GM21529 (cell line): ENCODE results near the gene FKBP14.

Source experiments
- ATAC-seq: cut with Tn5 transposase; IDR thresholded peaks from one replicate; pipeline ENCODE4 v1.9.1; 2021; ENCODE audit not compliant: unreplicated experiment

Gene FKBP14

DNA sequence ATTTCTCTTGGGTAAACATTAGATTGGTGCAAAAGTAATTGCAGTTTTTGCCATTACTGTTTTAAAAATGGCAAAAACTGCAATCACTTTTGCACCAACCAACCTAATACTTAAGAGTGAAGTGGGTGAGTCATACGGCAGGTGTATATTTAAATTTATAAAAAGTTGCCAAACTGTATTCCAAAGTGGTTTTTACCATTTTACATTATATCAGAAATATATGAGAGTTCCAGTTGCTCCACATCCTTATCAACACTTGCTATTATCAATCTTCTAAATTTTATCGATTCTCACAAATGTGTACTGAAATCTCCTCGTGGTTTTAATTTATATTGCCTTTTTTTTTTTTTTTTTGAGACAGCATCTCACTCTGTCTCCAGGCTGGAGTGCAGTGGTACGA lies 33.4 kb downstream of the FKBP14 start:
- ATAC-seq, result no peak

DNA sequence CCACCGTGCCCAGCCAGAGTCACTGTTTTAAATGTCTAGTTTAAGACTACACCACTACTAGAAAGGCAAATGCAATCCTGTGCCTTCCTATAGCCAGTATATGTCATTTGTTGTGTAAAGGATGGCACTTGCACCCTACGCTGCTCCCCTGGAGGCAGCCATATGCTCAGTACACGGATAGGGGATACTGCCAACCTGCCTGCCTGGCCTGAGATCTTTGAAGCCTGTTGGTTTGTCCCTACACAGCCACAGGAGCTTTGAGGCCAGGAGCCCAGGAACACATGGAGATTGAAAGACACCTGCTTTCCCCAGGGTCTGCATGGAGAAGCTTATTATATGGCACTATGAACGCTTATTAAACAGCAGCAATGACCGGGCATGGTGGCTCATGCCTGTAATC lies 34.6 kb downstream of the FKBP14 start:
- ATAC-seq, result no peak

DNA sequence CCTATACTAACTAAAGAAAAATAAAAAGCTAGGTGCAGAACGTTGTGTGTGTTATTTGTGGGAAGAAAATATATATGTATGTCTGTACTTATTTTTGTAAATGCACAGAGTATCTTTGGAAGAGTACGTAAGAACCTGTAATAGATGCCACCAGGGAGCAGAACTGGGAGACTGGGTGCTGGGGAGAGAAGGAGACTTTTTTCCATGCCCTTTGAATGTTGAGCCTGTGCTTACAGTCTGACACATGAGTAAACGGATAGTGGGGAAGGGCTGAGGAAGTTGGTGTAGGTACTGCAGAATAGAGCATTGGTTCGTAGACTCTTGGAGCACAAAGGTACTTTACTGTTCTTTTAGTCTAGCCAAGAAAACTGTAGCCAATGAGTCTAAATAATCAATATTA lies 35.6 kb downstream of the FKBP14 start:
- ATAC-seq, result no peak

DNA sequence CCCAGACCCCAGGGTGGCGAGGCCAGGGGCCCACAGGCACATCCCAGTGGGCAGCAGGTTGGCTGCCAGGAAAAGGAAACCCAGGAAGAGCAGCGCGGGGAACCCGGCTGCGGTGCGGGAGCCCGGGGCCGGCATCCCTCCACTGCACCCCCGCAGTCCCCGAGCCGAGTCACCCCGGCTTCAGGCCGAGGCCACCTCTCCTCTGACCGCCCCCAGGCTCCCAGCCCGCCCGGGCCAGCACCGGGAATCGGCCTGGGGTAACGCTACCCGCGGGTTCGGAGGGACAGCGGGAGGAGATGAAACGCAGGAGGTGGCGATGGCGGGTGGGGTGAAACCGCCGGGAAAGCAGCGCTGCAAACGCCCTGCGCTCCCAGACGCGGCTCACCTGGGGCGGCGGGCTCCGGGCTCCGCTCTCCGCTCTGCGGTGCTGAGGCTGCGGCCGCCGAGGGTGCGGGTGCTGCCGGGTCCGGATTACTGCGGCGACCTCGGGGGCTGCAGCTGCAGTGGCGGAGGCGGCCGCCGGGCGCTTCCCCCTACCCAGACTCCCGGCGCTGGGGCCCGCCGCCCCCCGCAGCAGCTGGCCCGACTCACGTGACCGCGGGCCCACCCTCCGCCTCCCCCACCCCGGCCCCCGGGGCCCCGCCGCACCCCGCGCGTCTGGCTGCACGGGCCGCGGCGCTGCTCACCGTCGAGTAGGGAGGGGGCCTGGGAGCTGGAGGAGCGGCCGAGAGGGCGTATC lies 37.1 kb downstream of the FKBP14 start, which contains the start of gene SCRN1:
Gene SCRN1, minus strand, starts transcription at position 545 of the 739 bp plus-strand sequence. CDS start 20,734 bp downstream, outside the sequence.
- peak; percentile 34 for ATAC-seq

DNA sequence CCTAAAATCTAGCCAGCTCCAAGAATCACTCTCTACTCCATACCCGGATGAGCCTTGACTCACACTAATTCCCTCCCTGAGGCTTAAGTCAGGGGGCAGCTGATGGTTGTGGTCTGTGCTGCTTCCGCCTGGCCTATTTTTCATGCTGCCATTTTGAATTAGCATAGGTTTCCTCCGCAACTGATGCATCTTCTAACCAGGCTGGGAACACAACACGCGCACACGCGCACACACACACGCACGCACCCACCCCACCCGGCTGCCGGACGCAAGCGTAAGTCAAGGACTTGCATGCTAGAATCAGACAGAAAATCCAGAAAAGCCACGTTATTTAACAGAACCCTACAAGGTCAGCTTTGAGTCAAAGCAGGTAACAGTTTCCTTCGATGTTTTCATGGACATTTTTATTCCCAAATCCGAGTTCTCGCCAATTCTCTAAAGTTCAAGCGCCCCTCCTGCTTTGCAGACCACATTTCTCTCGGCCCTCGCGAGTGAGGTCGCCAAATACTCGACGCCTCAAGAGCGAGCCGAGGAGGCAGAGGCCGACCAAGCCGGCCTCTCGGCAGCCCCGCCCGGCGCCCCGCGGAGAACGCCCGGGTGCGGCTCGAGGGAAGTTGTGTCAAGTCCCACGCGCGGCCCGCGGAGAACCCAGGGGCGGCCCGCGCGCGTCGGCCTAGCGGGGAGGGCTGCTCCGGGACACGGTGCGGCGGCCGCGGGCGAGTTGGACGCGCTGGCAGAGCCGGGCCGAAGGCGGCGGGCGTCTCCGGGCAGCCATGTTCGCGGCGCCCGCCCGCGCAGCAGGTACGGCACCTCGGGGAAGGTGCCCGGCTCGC lies 37.9 kb downstream of the FKBP14 start:
- ATAC-seq, result peak; percentile 36

DNA sequence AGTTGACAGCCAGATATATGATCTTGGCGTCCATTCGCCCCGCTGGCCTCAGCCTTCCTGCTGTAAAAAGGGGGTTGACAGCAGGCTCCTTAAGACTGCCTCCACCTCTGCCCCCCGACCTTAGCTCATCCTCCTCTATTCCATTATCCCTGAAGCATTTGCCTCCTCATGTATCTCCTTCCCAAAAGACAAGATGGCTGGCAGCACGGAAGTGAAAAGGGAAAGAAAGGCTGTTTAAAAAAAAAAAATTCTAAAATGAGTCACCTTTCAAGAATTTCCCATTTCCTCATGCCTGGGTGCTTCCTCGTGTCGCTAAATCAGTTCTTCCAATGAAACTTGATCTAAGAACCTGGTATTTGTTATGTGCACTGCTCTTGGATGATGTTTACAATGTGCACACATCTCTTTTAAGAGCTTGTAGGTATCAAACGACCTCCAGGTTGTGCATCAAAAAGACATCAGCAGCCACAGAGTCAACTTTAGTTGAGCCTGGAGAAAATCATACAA lies 38.6 kb downstream of the FKBP14 start:
- no peak for ATAC-seq

DNA sequence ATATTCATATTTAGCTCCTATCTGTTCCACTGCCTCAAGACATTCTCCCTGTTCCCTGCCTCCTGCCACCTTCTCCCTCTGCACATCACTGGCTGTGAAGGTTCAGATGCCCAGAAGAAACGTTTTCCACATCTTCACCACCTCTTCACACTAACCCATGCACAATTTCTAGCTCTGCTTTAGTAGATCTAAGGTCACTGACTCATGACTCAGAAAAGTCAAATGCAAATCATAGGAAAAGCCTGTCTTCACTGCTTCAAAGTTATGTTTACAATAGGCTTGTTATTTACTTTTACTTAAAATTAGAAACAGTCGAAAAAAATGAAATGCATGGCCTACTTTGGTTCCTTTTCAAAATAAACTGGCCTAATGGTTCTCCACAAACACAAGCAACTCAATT lies 39.4 kb downstream of the FKBP14 start:
- ATAC-seq, result no peak

DNA sequence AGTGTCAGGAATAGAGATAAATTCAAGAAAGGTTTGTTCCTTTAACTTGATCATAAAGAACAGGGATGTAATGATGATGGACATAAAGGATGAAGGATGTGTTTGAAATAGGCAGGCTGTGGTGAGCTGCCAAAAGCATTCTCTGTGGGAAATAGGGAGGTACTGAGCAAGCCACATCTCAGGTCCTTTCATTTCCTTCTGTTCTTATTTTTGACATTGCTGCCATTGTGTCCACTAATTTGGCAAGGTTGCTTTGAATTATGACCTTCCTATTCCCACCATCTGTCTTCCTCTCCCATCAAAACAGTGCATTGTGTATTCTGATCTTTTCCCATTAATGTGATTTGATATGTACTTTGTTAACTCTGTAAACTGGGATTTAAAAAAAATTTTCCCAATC lies 46.4 kb downstream of the FKBP14 start:
- no peak for ATAC-seq

DNA sequence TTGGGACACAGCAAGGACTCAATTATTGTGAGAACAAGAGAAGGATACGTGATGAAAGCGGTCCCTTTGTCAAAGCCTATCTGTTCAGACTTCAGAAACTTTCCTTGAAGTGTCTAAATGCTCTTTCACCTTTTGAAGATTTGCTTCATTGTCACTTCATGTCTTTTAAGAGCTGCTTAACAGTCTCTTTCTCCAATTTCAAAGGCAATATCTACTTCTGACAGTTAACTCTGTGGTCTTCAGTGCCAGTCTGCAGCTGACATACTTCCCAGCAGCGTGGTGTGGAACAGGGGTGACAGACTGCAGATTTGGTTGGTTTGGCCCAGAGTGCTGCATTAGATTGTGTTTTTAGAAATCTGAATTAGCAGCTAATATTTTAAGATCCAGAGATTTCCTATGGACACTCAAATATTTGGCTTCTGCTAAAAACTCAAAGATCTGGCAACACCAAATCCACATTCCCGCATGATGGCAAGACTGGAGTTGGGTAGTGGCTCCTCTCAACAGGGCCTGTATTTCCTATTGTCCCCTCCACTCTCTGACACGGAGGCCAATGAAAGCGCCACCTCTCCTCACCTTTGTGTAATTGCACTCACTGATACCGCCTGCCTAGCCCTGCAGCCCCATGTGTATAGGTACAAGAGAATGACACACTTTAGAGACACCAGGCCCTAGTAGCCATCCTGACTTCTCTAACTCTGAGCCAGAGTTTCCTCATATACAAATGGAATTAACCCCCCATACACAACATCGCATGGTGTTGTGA lies 48.4 kb downstream of the FKBP14 start:
- no peak for ATAC-seq

DNA sequence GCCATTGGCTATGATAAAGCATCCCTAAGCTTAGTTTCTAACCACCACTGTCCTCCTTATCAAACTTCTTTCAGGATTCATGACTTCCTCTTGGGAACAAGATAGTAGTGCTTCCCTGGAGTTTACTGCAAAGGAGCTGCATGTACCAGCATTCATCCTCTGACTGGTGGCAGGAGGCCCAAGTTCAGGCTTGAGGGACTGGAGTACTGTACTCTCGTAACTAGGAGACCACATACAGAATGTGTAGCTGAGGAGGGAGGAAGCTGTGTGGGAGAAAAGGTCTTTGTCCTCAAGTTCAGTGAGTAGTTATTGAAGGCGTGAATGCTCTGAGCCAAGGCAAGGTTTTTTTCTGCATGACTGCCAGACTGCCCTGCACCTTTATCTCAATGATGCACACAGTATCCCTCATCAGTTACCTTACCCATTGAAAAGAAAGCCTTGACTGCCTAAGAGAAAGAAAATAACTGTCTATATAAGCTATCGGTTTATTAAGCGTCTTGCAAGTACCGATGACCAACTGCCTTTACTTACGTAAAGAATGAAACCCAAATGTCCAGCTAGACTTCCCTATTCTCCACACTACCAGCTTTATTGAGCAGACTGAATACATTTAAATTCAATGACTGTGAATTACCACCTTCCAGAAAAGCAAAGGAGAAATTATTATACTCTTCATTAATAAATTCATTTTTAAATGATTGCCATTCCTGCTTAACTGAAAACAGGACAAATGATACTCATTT lies 49.7 kb downstream of the FKBP14 start:
- no peak for ATAC-seq

DNA sequence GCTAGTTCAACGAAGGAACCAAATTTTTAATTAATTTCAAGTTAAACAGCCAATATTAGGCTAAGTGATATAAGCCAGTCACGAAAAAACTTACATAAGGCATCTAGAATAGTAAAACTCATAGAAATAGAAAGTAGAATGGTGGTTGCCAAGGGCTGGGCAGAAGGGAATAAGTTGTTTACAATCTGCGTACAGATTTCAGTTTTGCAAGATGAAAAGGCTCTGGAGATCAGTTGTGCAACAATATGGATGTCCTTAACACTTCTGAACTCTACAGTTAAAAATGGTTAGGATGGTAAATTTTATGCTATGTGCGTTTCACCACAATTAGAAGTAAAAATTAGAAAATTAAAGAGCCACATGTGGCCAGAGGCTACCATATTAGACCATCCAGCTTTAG lies 50.2 kb downstream of the FKBP14 start:
- ATAC-seq, result no peak

DNA sequence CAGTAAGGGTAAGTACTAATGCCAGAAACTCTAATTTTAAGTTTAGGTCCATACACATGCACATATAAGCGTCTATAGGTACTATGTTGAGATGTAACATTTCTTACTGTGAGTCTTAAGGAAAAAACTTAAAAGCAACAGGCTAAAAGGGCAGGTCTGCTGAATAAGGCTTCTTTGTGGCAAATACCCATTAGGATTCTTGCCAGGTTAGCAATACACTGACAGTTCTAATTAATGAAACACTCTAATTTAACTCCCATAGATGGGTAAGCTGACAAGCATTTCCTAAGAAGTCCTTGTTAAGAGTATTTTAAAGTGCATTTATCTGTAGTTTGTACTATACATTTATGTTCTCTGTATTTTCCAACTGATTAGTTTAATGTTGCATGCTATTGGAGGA lies 50.9 kb downstream of the FKBP14 start:
- no peak for ATAC-seq

DNA sequence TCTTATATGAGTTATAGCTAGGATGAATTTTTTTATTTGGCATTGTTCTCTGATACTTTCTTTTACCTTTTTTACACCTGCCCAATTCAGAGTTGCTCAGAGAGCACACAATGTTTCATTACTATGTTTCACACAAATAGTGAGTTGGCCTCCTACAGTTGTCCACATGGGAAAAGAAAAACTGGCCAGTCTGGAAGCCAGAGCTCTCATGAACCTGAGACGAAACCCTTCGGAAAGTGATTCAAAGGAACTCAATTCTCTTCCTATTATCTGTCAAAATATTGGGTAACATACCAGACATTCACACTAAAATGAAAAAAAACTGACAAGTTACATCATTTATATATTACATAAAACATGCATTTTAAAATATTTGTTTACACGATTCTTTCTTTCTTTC lies 52.2 kb downstream of the FKBP14 start:
- no peak for ATAC-seq

DNA sequence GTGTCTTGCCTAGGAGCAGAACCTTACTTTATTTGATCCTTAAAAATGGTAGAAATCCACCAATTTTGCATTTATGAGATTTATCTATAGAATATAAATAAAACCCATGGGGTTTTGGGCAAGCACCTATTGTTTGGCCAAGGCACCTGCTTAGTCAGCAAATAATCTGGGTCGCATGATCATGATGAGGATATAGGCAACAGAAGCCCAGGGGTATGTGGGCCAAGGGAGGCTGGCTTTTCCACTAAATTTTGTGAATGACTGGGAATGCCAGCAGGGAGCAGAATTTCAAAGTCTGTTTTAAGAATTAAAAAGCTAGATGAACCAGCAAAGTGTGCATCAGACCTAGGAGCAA lies 54.2 kb downstream of the FKBP14 start:
- no peak for ATAC-seq

DNA sequence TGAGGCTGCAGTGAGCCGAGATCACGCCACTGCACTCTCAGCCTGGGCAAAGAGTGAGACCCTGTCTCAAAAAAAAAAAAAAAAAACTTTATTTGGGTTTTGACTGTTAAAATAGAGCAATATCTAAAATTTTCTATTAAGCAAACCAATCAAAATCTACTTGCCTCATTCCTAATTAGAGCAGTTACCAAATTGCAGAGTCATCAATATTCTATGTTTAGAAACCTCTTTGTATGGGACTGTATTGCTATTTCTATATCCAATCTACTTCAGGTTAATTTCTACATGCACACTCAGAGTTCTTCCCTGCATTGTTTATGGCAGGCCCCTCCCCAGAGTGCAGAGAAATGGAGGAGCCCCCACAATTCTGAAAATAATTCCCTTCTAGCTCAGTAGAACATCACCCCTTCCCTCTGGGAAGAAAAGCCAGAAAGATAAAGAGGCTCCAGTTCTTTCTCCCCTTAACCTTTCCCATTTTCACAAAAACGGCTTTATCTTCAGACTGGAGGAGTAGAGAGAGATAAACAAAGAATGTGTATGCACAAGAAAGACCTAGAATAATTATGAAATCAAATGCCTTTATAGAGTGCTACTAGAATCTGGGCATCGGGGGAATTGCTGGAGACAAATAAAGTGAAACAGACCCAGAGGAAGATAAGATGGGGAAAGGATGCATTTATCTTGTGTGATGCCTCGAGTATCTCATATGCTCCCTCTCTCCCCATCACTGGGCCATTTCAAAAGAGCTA lies 54.8 kb downstream of the FKBP14 start:
- ATAC-seq, result no peak

DNA sequence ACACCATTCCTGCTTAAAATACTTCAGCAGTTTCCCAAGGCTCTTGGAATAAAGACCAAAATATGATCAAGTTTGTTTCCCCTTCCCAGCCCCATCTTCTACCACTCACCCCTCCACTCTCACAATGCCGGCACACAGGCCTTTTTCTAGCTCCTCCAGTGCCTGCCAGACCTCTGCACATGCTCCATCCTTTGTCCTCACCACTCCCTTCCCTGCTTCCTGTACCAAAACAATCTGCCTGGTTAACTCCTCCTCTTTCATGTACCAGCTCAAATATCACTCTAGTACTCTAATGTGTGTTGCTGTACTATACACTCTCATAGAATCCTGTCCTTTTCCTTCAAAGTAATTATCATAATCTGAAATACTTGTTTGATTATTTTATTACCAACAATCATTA lies 56.3 kb downstream of the FKBP14 start:
- ATAC-seq, result no peak

DNA sequence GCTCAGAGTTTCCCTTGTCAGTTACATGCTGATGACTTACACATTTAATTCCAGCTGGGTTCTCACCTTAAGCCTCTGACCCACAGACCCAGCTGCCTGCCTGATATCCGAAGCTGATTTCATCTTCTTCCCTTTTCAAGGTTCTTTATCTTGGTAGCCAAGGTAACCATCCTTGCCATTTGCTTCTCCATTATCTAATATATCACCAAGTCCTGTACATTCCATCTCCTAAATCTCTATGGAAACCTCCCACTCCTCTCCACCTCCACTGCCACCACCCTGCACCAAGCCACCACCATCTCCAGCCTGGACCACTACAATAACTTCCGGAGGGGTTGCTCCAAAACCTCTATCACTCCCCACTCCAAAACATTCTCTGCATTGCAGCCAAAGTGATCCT lies 56.8 kb downstream of the FKBP14 start:
- ATAC-seq, result no peak

DNA sequence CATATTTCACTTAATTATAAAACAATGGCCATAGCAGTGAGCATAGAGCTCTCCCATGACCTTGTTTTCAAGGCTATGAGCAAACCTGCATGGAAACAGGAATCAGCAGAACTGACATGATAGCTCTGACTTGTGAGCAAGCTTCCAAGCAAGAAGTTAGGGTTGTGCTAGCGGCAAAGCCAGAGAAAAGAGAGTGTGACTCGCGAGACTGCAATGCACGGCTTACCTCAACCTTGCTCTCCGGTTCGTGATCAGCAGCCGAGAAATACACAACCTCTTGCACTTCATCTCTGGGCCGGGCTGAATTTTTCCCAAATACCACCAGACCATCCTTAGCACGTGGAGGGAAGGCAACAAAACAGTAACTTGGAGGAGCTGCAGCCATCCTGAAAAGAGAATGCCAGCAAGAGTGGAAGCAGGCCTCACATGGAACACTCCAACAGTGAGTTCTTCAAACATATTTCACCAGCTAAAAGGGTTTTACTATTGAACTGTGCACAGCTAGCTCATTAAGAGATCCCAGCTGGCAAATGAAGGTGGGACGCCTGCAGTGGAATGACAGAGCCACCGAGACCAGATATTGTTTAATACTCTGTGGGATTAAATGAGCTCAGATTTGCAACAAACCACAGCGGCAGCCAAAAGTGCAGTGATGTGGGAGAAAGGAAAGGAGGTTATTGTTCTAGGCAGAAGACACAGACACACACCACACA lies 57.7 kb downstream of the FKBP14 start:
- no peak for ATAC-seq

DNA sequence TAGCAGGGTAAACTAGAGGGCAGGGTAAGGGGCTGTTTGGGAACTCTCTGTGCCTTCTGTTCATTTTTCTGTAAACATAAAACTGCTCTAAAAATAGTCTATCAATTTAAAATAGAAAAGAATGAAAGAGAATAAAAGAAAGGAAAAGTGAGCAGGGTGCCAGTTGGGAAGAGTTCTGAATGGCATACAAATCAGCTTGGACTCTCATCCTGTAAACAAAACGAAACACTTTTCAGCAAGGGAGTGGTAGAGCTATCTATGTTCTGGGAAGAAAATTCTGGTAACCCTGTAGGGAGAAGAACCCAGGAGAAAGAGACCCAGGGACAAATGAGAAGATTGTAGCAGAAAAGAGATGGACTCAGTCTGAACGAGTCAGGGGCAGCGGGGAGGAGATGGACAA lies 61.5 kb downstream of the FKBP14 start:
- ATAC-seq, result no peak
